Muscle layer of colon (tissue), 2 donors: ENCODE measurements around the gene PYGO1.
"Not testable (repeated sequence)": the region's sequence is repeated elsewhere in the genome, so short reads cannot be mapped to it uniquely, and the experiment has no call there.

ENCODE experiments used
- H3K27ac ChIP-seq: one replicate; pipeline ENCODE4 v1.7.0; 2013; ENCODE audit warnings: low read depth, mild to moderate bottlenecking, low read length, moderate library complexity
- H3K27me3 ChIP-seq, 2 donors: one replicate each; pipeline ENCODE4 v1.7.0; 2013; ENCODE audit warnings: low read length in 2 of 2, mild to moderate bottlenecking in 2 of 2; ENCODE audit not compliant: insufficient read depth in 2 of 2, control insufficient read depth in 1 of 2
- H3K36me3 ChIP-seq: one replicate; pipeline ENCODE4 v1.7.0; 2013; ENCODE audit warnings: mild to moderate bottlenecking, low read length; ENCODE audit not compliant: insufficient read depth
- H3K4me1 ChIP-seq: one replicate; pipeline ENCODE4 v1.7.0; 2013; ENCODE audit warnings: mild to moderate bottlenecking, low read length; ENCODE audit not compliant: insufficient read depth
- H3K4me3 ChIP-seq, 2 donors: one replicate each; pipeline ENCODE4 v1.7.0; 2013; ENCODE audit warnings: low read length in 2 of 2, low read depth in 1 of 2, mild to moderate bottlenecking in 1 of 2, moderate library complexity in 1 of 2
- H3K9ac ChIP-seq: one replicate; pipeline ENCODE4 v1.7.0; 2013; ENCODE audit warnings: low read length
- H3K9me3 ChIP-seq: one replicate; pipeline ENCODE4 v1.7.0; 2013; ENCODE audit warnings: mild to moderate bottlenecking, low read length
- donor health status: abdominal sarcoma.
- donor health status: Adenocarcinoma of cecum.

The PYGO1 gene

DNA sequence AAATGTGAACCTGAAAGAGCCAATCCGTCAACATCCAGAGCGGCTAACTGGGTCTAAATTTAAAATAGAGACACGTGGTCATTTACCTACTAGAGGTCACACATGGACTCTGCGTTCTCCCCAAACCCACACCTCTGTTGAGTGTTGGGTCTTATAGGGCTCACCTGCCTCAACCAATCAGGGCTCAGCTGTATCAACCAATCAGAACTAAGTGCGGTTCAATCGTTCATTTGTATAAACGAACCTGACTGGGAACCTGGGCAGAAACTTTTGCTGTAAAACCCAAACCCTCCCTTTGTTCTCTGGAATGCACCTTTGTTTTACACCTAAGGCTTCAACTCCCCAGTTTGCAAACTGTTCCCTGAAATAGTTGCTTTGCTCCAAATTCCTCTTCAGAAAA, 89.0 kb downstream of the PYGO1 start:
- Histone ChIP-seq H3K9me3 (no peaks in the 10 kb centered on the region), H3K4me1 (no peaks in the 10 kb centered on the region), H3K4me3 (peak overlapping the region in 1 of 2 donors; percentile 83), H3K27me3 (no peaks in the 10 kb centered on the region), H3K9ac (no peak overlapping the region), H3K27ac (no peak overlapping the region), H3K36me3 (no peaks in the 10 kb centered on the region)

DNA sequence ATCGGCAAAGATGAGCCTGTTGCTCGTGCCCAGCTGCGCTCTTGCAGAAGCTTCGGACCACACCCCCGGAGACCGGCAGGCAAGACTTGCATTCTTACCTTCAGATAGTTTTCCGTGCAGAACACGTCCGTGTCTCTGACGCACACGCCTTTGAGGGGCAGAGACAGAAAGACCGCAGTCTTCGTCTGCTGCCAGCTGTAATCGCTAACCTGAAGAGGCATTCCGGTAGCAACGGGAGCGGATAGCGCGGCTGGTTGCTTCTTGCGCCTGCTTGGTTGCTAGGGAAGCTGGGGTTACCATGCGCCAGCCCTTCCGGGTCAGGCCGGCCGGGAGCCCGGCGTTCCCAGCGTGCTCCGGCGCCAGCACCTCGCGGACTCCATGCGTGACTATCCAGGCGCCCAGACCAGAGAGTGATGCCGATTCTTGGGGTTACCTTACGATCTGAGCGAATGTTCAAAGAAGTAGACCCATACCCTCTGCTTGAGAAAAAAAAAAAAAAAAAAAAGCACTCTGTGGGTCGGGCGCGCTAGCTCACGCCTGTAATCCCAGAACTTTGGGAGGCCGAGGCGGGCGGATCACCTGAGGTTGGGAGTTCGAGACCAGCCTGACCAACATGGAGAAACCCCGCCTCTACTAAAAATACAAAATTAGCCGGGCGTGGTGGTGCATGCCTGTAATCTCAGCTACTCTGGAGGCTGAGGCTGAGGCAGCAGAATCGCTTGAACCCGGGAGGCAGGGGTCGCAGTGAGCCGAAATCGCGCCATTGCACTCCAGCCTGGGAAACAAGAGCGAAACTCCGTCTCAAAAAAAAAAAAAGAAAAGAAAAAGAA, 89.8 kb downstream of the PYGO1 start:
- H3K9me3 ChIP-seq, H3K27me3 ChIP-seq, H3K36me3 ChIP-seq, H3K4me1 ChIP-seq, H3K27ac ChIP-seq: not testable (repeated sequence)
- H3K9ac ChIP-seq = peak overlapping the region; percentile 14
- peak overlapping the region; percentile 76 to 83 for H3K4me3 ChIP-seq

DNA sequence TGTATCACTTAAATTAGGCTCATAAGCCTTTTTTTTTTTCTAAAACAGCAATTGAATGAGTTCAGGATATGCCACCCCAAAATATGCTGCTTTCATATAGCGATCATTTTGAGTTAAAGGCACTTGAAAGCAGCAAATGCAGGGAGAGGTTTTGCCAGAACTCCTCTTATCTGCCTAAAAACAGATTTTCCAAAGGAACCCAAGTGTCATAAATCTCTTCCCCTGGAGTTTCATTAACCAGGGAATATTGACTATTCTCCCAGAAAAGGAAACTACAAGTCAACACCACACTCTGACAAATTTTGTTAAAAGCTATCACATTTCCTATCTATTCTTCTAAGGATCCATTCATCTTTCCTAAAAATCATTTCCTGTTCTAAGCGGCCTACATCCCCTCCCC, 91.4 kb downstream of the PYGO1 start:
- Histone ChIP-seq H3K4me3 (no peak overlapping the region), H3K9ac (no peak overlapping the region), H3K36me3 (no peaks in the 10 kb centered on the region), H3K27ac (no peak overlapping the region), H3K9me3 (no peaks in the 10 kb centered on the region), H3K27me3 (no peaks in the 10 kb centered on the region), H3K4me1 (no peaks in the 10 kb centered on the region)

DNA sequence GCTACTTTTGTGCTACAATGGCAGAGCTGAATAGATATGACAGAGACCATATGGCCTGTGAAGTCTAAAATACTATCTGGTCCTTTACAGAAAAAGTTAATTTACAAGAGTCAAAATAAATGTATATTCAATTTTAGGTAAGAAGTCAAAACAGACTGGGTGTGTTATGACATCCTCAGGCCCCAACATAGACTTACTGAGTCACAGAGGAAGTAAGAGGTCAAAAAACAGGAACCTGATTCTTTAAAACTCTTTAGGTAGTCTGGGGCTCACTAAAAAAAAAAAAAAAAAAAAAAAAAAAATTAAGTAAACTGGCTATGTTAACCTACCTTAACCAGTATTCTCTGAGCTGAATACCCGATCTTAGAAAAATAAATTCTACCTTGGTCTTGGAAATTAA, 93.2 kb downstream of the PYGO1 start:
- no peaks in the 10 kb centered on the region for H3K9me3 ChIP-seq
- no peaks in the 10 kb centered on the region for H3K27me3 ChIP-seq
- no peak overlapping the region for H3K27ac ChIP-seq
- H3K36me3 ChIP-seq = no peaks in the 10 kb centered on the region
- no peaks in the 10 kb centered on the region for H3K4me1 ChIP-seq
- H3K9ac ChIP-seq = no peak overlapping the region
- no peak overlapping the region for H3K4me3 ChIP-seq

DNA sequence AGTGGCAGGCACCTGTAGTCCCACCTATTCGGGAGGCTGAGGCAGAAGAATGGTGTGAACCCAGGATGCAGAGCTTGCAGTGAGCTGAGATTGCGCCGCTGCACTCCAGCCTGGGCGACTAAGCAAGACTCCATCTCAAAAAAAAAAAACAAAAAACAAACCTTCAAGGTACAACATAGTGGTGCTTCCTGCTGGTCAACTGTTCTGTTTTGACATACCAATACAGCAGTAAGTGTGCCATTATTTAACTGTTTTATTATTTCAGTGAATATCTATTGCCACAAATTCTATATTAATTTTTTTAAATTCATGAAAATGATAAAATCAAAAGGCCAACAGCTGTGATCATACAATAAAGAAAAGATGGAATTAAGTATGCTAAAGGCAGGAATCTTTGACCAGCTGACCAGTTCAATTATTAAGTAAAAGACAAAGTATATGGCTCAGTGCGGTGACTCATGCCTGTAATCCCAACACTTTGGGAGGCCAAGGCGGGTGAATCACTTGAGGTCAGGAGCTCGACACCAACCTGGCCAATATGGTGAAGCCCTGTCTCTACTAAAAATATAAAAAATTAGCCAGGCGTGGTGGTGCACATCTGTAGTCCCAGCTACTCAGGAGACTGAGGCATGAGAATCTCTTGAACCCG, 99.1 kb downstream of the PYGO1 start:
- H3K36me3 ChIP-seq, H3K27me3 ChIP-seq: not testable (repeated sequence)

More for the DNA sequence above, 99.1 kb downstream of the PYGO1 start:
- H3K27ac ChIP-seq, H3K4me3 ChIP-seq, H3K9ac ChIP-seq, H3K4me1 ChIP-seq, H3K9me3 ChIP-seq: not testable (repeated sequence)
